GM12872 (cell line): ENCODE results near the gene CLIP2.

ENCODE experiments used
- CTCF ChIP-seq: IDR thresholded peaks from 3 replicates; pipeline ENCODE4 v1.5.1; 2011; ENCODE audit warnings: low read depth, mild to moderate bottlenecking, low read length, moderate library complexity; ENCODE audit not compliant: insufficient read depth

The CLIP2 gene

GRCh38 chr7:74388880-74389415 lies 99.7 kb downstream of the CLIP2 start:
- TF ChIP-seq CTCF: no peak

GRCh38 chr7:74393722-74394121 lies 104.5 kb downstream of the CLIP2 start:
- 0 out of 3 replicates have a peak, but pooled peaks have one; percentile 18 for TF ChIP-seq CTCF

- TF ChIP-seq CTCF: 0 out of 3 replicates have a peak, but pooled peaks have one; percentile 10
Measured at GRCh38 chr7:74394601-74395000, 105.4 kb downstream of the CLIP2 start.

- TF ChIP-seq CTCF: no peak
Measured at GRCh38 chr7:74395745-74396311, 106.6 kb downstream of the CLIP2 start.

- no peak for TF ChIP-seq CTCF
Measured at GRCh38 chr7:74396993-74397392, 107.8 kb downstream of the CLIP2 start.

GRCh38 chr7:74398426-74398825 lies 109.2 kb downstream of the CLIP2 start:
- TF ChIP-seq CTCF: no peak

- TF ChIP-seq CTCF: no peak
Measured at GRCh38 chr7:74399006-74399405, 109.8 kb downstream of the CLIP2 start.
